HEK293 (cell line): Measurements from ENCODE around the gene FZD7.

Experiments
- CTCF ChIA-PET: fragments of 350-600 bp; formaldehyde crosslinking; extraction: SDS; loops from one replicate; lab custom pipeline; 2021; ENCODE audit warnings: antibody characterized with exemption; lab: Yijun Ruan, JAX
- POLR2A ChIA-PET: fragments of 300-600 bp; formaldehyde crosslinking; extraction: SDS; loops from one replicate; lab custom pipeline; 2020; ENCODE audit warnings: antibody characterized with exemption, inconsistent platforms; lab: Yijun Ruan, JAX
- H3K27ac ChIP-seq: fragments of 200-500 bp; sonication (Bioruptor generic); 2 replicates; pipeline ENCODE4 v1.5.1; 2014; ENCODE audit warnings: low read depth, low read length, control low read depth, inconsistent platforms; ENCODE audit errors: extremely low read depth
- H3K36me3 ChIP-seq, 2 experiments: fragments of 200-500 bp in 1 of 2; sonication (Bioruptor generic) in 1 of 2; 1 replicate in 1 of 2; 2 replicates in 1 of 2; pipeline ENCODE4 v1.5.1; 2014 to 2017; ENCODE audit warnings: inconsistent platforms in 2 of 2, low read length in 2 of 2; ENCODE audit not compliant: control insufficient read depth in 2 of 2, insufficient read depth in 1 of 2
- H3K4me1 ChIP-seq: fragments of 200-500 bp; sonication (Bioruptor generic); 2 replicates; pipeline ENCODE4 v1.5.1; 2014; ENCODE audit warnings: mild to moderate bottlenecking, low read length, inconsistent platforms; ENCODE audit not compliant: control insufficient read depth, insufficient read depth
- H3K4me3 ChIP-seq: 2 replicates; pipeline ENCODE4 v1.5.1; 2011; ENCODE audit warnings: low read depth, mild to moderate bottlenecking, control low read depth, low read length, moderate library complexity
- H3K9me3 ChIP-seq: fragments of 200-500 bp; sonication (Bioruptor generic); 2 replicates; pipeline ENCODE4 v1.5.1; 2014; ENCODE audit warnings: low read depth, low read length, inconsistent platforms; ENCODE audit not compliant: control insufficient read depth, insufficient read depth
- AEBP2 ChIP-seq: fragments of 450-650 bp; formaldehyde crosslinking; IDR thresholded peaks from 2 replicates; pipeline ENCODE4 v1.5.1; 2016; ENCODE audit warnings: missing biosample characterization, missing genetic modification characterization, borderline replicate concordance
- BCL11B ChIP-seq: fragments of 450-650 bp; formaldehyde crosslinking; IDR thresholded peaks from 2 replicates; pipeline ENCODE4 v1.5.1; 2016; ENCODE audit warnings: low read depth, missing biosample characterization, missing genetic modification characterization
- EGR2 ChIP-seq: fragments of 450-650 bp; formaldehyde crosslinking; IDR thresholded peaks from 2 replicates; pipeline ENCODE4 v1.5.1; 2016; ENCODE audit warnings: low read depth, missing biosample characterization, missing genetic modification characterization
- GLI4 ChIP-seq: fragments of 450-650 bp; formaldehyde crosslinking; IDR thresholded peaks from 2 replicates; pipeline ENCODE4 v1.5.1; 2016; ENCODE audit warnings: missing biosample characterization, missing genetic modification characterization
- HOXA7 ChIP-seq: sonication (generic); formaldehyde crosslinking; IDR thresholded peaks from 2 replicates; pipeline ENCODE4 v1.8.1; 2022; ENCODE audit warnings: missing genetic modification reagents, borderline replicate concordance
- KLF1 ChIP-seq: fragments of 450-650 bp; formaldehyde crosslinking; IDR thresholded peaks from 2 replicates; pipeline ENCODE4 v1.5.1; 2016; ENCODE audit warnings: missing biosample characterization, missing genetic modification characterization
- KLF9 ChIP-seq: fragments of 450-650 bp; formaldehyde crosslinking; IDR thresholded peaks from 2 replicates; pipeline ENCODE4 v1.5.1; 2016; ENCODE audit warnings: missing biosample characterization, missing genetic modification characterization, low read depth
- MEIS1 ChIP-seq: sonication (generic); formaldehyde crosslinking; IDR thresholded peaks from 2 replicates; pipeline ENCODE4 v1.8.1; 2022; ENCODE audit warnings: missing genetic modification reagents, mild to moderate bottlenecking, borderline replicate concordance
- MYNN ChIP-seq: fragments of 450-650 bp; formaldehyde crosslinking; IDR thresholded peaks from 2 replicates; pipeline ENCODE4 v1.5.1; 2016; ENCODE audit warnings: missing biosample characterization, missing genetic modification characterization, borderline replicate concordance
- SETDB1 ChIP-seq: IDR thresholded peaks from one replicate; pipeline ENCODE4 v1.6.1; 2017; ENCODE audit warnings: mild to moderate bottlenecking, low read length, moderate library complexity, mixed read lengths; ENCODE audit not compliant: insufficient read length
- ZBTB1 ChIP-seq: fragments of 450-650 bp; formaldehyde crosslinking; IDR thresholded peaks from 2 replicates; pipeline ENCODE4 v1.5.1; 2016; ENCODE audit warnings: missing biosample characterization, missing genetic modification characterization
- ZBTB20 ChIP-seq: fragments of 450-650 bp; formaldehyde crosslinking; IDR thresholded peaks from 2 replicates; pipeline ENCODE4 v1.5.1; 2016; ENCODE audit warnings: missing biosample characterization, missing genetic modification characterization
- ZBTB21 ChIP-seq: fragments of 450-650 bp; formaldehyde crosslinking; IDR thresholded peaks from 2 replicates; pipeline ENCODE4 v1.5.1; 2017; ENCODE audit warnings: missing biosample characterization, missing genetic modification characterization
- ZBTB26 ChIP-seq: fragments of 450-650 bp; formaldehyde crosslinking; optimal IDR thresholded peaks from 2 replicates; pipeline ENCODE3; 2016; ENCODE audit warnings: missing biosample characterization, mild to moderate bottlenecking, missing genetic modification characterization
- ZNF121 ChIP-seq: fragments of 450-650 bp; formaldehyde crosslinking; IDR thresholded peaks from 2 replicates; pipeline ENCODE4 v1.5.1; 2016; ENCODE audit warnings: missing biosample characterization, missing genetic modification characterization
- ZNF133 ChIP-seq: fragments of 450-650 bp; formaldehyde crosslinking; IDR thresholded peaks from 2 replicates; pipeline ENCODE4 v1.5.1; 2016; ENCODE audit warnings: missing biosample characterization, missing genetic modification characterization
- ZNF311 ChIP-seq: fragments of 450-650 bp; formaldehyde crosslinking; IDR thresholded peaks from 2 replicates; pipeline ENCODE4 v1.5.1; 2017; ENCODE audit warnings: missing biosample characterization, missing genetic modification characterization, borderline replicate concordance
- ZNF350 ChIP-seq: fragments of 450-650 bp; formaldehyde crosslinking; IDR thresholded peaks from 2 replicates; pipeline ENCODE4 v1.5.0; 2017; ENCODE audit warnings: missing biosample characterization, mild to moderate bottlenecking, missing genetic modification characterization
- ZNF362 ChIP-seq: fragments of 450-650 bp; formaldehyde crosslinking; IDR thresholded peaks from 2 replicates; pipeline ENCODE4 v1.5.1; 2016; ENCODE audit warnings: missing biosample characterization, missing genetic modification characterization
- ZNF404 ChIP-seq: fragments of 450-650 bp; formaldehyde crosslinking; IDR thresholded peaks from 2 replicates; pipeline ENCODE4 v1.5.1; 2017; ENCODE audit warnings: missing biosample characterization, missing genetic modification characterization
- ZNF423 ChIP-seq: fragments of 450-650 bp; formaldehyde crosslinking; IDR thresholded peaks from 2 replicates; pipeline ENCODE4 v1.5.1; 2016; ENCODE audit warnings: missing biosample characterization, missing genetic modification characterization
- ZNF449 ChIP-seq: fragments of 450-650 bp; formaldehyde crosslinking; IDR thresholded peaks from 2 replicates; pipeline ENCODE4 v1.5.1; 2017; ENCODE audit warnings: missing biosample characterization, mild to moderate bottlenecking, missing genetic modification characterization, moderate library complexity
- ZNF544 ChIP-seq: fragments of 450-650 bp; formaldehyde crosslinking; IDR thresholded peaks from 2 replicates; pipeline ENCODE4 v1.5.0; 2017; ENCODE audit warnings: missing biosample characterization, missing genetic modification characterization
- ZNF600 ChIP-seq: fragments of 450-650 bp; formaldehyde crosslinking; IDR thresholded peaks from 2 replicates; pipeline ENCODE4 v1.5.1; 2016; ENCODE audit warnings: missing biosample characterization, missing genetic modification characterization
- ZNF621 ChIP-seq: fragments of 450-650 bp; formaldehyde crosslinking; IDR thresholded peaks from 2 replicates; pipeline ENCODE4 v1.5.1; 2017; ENCODE audit warnings: missing biosample characterization, missing genetic modification characterization
- ZNF626 ChIP-seq: fragments of 450-650 bp; sonication (Bioruptor Pico); formaldehyde crosslinking; IDR thresholded peaks from 2 replicates; pipeline ENCODE4 v1.5.1; 2018; ENCODE audit warnings: missing biosample characterization, missing genetic modification characterization, inconsistent platforms
- ZNF837 ChIP-seq: fragments of 450-650 bp; formaldehyde crosslinking; IDR thresholded peaks from 2 replicates; pipeline ENCODE4 v1.5.1; 2016; ENCODE audit warnings: missing biosample characterization, missing genetic modification characterization
- ZSCAN30 ChIP-seq: fragments of 450-650 bp; IDR thresholded peaks from 2 replicates; pipeline ENCODE4 v1.5.1; 2018; ENCODE audit warnings: missing biosample characterization, mild to moderate bottlenecking, missing genetic modification characterization, moderate library complexity

FZD7 gene

GRCh38 chr2:202035089-202035940 is 1.7 kb downstream of the FZD7 start (continued):
- TF ChIP-seq ZNF362 (tag by site-specific recombination) (no peak), EGR2 (tag by site-specific recombination) (no peak), ZNF449 (0 out of 2 replicates have a peak, but pooled peaks have one; percentile 35), ZNF626 (tag by site-specific recombination) (no peak), KLF1 (tag by site-specific recombination) (no peak), ZNF423 (tag by site-specific recombination) (no peak), KLF9 (tag by site-specific recombination) (no peak), ZBTB26 (tag by site-specific recombination) (no peak), ZNF404 (tag by site-specific recombination) (no peak), HOXA7 (no peak), MEIS1 (CRISPR knock-in tag) (no peak)

GRCh38 chr2:202035941-202036372 is 2.3 kb downstream of the FZD7 start:
- Histone ChIP-seq H3K4me3 (peak overlapping the region; percentile 10), H3K36me3 (peaks cover 0 to 10% of the 10 kb centered on the region in 2 experiments; a peak in 1 of 3 replicates), H3K27ac (no peak overlapping the region; the same call in 1 of the 2 replicates), H3K9me3 (no peaks in the 10 kb centered on the region), H3K4me1 (peaks cover 25% of the 10 kb centered on the region)
- CTCF ChIA-PET, result no interaction called here
- TF ChIP-seq ZNF133 (tag by site-specific recombination) (peak; percentile 54; the same call in 1 of the 2 replicates), ZNF544 (tag by site-specific recombination) (no peak), ZBTB1 (tag by site-specific recombination) (no peak), AEBP2 (tag by site-specific recombination) (no peak), ZNF600 (peak; percentile 61)
- POLR2A ChIA-PET, result interaction anchor here (0.6 to 1.5 kb wide), 2 partner anchors 148 to 255 kb away, joined by 3 to 4 read pairs; partner anchors contain the start of gene ALS2

- H3K4me1 ChIP-seq, result peaks cover 25% of the 10 kb centered on the region
- POLR2A ChIA-PET, result no interaction called here
- peaks cover 0 to 10% of the 10 kb centered on the region in 2 experiments; a peak in 1 of 3 replicates for H3K36me3 ChIP-seq
- CTCF ChIA-PET, result no interaction called here
- peak overlapping the region; percentile 26; the same call in 1 of the 2 replicates for H3K27ac ChIP-seq
- H3K4me3 ChIP-seq, result peak overlapping the region; percentile 39
- H3K9me3 ChIP-seq, result no peaks in the 10 kb centered on the region
- TF ChIP-seq BCL11B (tag by site-specific recombination) (no peak), ZBTB20 (peak; percentile 74; the same call in 1 of the 2 replicates), GLI4 (no peak), ZSCAN30 (tag by site-specific recombination) (no peak), ZNF621 (tag by site-specific recombination) (no peak), MYNN (tag by site-specific recombination) (no peak), ZNF121 (tag by site-specific recombination) (no peak), ZNF311 (tag by site-specific recombination) (no peak), KLF9 (tag by site-specific recombination) (no peak), ZNF350 (tag by site-specific recombination) (no peak), ZBTB21 (tag by site-specific recombination) (no peak), SETDB1 (no peak), ZNF837 (tag by site-specific recombination) (no peak)
Measured at GRCh38 chr2:202036601-202037037, 3.0 kb downstream of the FZD7 start.
